ENCODE results near the gene DMD. TPM values are rescaled to one million over a fixed set of nuclear protein-coding genes. Genes with fewer than 3 reads are reported as not detected.

Gene DMD
- under 1 TPM; 0.14 to 0.37 TPM for total RNA-seq

DNA sequence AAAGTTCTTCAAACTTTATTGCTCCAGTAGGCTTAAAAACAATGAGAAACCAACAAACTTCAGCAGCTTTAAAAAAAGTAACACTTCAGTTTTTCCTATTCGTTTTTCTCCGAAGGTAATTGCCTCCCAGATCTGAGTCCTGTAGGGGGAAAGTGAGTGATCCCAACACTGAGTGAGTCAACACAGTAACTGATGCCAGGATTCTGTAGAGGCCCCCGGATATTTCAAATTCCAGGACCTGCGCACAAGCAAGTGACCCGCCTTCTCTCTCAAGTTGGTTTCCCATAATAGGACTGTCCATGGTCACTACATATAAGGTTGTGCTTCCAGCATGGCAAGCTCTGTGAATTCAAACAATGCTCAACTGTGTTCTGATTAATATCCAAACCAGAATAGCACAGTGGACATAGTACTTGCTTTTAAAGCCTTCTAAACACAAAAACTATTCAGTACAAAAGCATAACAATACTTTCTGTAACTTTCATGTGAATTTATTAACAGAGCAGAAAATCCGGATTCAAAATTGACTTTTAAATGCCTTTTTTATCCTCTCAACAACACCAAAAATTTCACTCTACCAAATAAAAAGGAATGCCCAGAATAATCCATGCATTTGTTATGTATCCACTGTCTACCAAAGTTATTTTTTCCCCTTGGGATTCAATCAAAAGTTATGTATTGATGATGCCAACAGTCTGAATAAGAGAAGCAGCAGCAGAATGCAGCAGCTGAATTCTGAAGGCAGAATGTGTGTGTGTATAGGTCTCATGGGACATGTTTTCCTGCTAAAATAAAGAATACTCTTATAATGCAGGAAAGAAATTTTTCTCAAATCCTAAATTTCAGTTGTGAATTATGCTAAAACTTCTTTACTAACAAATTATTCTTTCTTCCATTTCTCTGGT, at the start of gene DMD:
Gene DMD, minus strand, starts transcription at position 194 of the 905 bp plus-strand sequence. CDS start 237 bp downstream, outside the sequence.
- H3K4me1 Mint-ChIP-seq (ENCODE audit: low read depth): no peaks in the 10 kb centered on the region
- intact Hi-C loops (cut with micrococcal nuclease): no loop called here
- CTCF ChIA-PET: no interaction called here

DNA sequence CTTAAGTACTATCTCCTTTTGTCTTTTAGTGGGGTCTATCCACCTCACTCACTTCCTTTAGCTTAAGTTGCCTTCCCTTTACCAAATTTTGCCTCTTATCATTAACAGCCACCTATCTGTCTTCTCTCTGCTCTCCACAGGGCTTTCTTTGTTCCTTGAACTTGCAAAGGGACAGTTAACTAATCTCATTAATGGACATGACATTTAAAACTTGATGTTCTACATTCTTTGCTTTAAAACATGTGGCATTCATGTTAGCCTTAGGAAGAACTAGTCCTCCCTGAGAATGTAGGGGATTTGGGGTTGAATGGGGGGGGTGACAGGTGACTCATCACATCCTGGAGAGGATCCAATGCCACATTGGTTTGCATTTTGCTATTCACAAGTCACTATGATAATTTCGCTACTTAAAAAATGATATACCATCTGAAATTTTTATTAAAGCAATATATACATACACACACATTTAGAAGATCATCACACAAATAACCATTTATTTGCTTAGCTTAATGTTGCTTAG, 41.0 kb upstream of the DMD start:
- H3K36me3 Mint-ChIP-seq (ENCODE audit: low read depth): no peaks in the 10 kb centered on the region
- no peaks in the 10 kb centered on the region for H3K4me1 Mint-ChIP-seq (ENCODE audit: low read depth)
- intact Hi-C loops (cut with micrococcal nuclease): no loop called here
- CTCF ChIA-PET: no interaction called here
- no peak overlapping the region for H3K4me3 Mint-ChIP-seq
- no peak for DNase-seq
- no peaks in the 10 kb centered on the region for H3K9me3 Mint-ChIP-seq
- no peak overlapping the region for H3K27ac Mint-ChIP-seq
- no peaks in the 10 kb centered on the region for H3K27me3 Mint-ChIP-seq (ENCODE audit: low read depth)

More for the DNA sequence above, at the start of gene DMD:
- H3K9me3 Mint-ChIP-seq: peaks cover 1% of the 10 kb centered on the region
- no peaks in the 10 kb centered on the region for H3K36me3 Mint-ChIP-seq (ENCODE audit: low read depth)
- H3K27ac Mint-ChIP-seq: no peak within 1 kb of the TSS
- H3K27me3 Mint-ChIP-seq (ENCODE audit: low read depth): no peaks in the 10 kb centered on the region
- H3K4me3 Mint-ChIP-seq: no peak within 1 kb of the TSS
- no peak for DNase-seq

DNA sequence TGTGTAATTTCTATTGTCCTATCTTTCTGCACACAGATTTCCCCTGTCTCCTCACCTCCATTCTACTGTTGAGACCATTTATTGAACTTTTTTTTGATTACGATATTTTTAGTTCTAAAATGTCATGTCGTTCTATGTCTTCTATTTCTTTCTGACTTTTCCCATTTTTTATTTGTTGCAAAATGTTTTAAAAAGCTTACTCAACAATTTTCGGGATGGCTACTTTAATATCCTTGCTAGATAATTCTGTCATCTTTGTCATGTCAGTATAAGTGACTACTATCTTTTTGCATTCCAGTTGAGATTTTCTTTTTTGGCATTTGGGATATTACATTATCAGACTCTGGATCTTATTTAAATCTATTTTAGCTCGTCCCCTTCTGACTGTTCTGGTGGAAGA, 7.5 kb upstream of the DMD start:
- H3K9me3 Mint-ChIP-seq: peaks cover 1% of the 10 kb centered on the region
- CTCF ChIA-PET: interaction anchor here (0.6 kb wide), 1 partner anchor 9 kb away, joined by 3 read pairs; no protein-coding TSS in a partner anchor

DNA sequence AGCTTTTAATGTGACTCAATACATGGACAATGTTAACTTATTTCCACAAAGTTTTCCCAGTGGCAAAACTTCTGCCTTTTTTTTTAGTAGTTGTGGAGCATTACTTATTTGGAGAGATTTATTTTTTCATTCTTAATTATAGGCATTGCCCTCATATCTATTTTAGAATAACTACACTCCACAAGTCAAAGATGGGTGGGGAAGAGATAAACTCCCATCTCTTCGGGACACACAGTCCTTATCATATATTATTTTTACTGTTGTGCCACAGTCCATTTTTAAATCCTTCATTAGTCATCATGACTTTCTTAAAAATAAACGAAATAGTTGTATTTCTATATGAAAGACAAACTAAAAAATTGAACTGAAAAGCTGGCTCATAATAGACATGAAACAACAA, 1.2 kb downstream of the DMD start:
- CTCF ChIA-PET: no interaction called here
- H3K27me3 Mint-ChIP-seq (ENCODE audit: low read depth): no peaks in the 10 kb centered on the region
- no peaks in the 10 kb centered on the region for H3K36me3 Mint-ChIP-seq (ENCODE audit: low read depth)
- intact Hi-C loops (cut with micrococcal nuclease): no loop called here
- no peak overlapping the region for H3K27ac Mint-ChIP-seq
- no peak for DNase-seq
- no peaks in the 10 kb centered on the region for H3K4me1 Mint-ChIP-seq (ENCODE audit: low read depth)
- H3K9me3 Mint-ChIP-seq: no peaks in the 10 kb centered on the region
- H3K4me3 Mint-ChIP-seq: no peak overlapping the region

More for the DNA sequence above, 7.5 kb upstream of the DMD start:
- H3K27ac Mint-ChIP-seq: no peak overlapping the region
- H3K4me1 Mint-ChIP-seq (ENCODE audit: low read depth): no peaks in the 10 kb centered on the region
- H3K27me3 Mint-ChIP-seq (ENCODE audit: low read depth): no peaks in the 10 kb centered on the region
- no peak overlapping the region for H3K4me3 Mint-ChIP-seq
- intact Hi-C loops (cut with micrococcal nuclease): no loop called here
- H3K36me3 Mint-ChIP-seq (ENCODE audit: low read depth): no peaks in the 10 kb centered on the region
- no peak for DNase-seq

DNA sequence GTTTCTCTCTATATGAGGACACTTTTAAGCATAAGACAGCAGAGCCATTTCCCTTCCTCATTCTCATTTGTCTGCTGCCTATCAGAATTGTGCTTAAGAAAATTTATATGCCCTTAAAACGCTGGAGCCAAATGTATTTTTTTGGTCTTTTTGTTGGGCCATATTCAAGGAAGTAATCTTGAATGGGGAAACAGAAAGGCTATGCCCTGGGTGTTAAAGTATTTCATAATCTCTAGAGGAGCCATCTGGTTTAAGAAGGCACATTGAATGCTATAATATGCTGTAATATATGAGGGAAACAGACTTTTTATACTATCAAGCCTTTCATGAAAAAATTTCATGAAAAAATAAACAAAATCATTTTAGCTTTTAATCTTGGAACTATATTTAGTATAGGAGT, 4.3 kb downstream of the DMD start:
- Mint-ChIP-seq H3K27me3 (ENCODE audit: low read depth) (no peaks in the 10 kb centered on the region), H3K9me3 (no peaks in the 10 kb centered on the region), H3K4me1 (ENCODE audit: low read depth) (no peaks in the 10 kb centered on the region), H3K27ac (no peak overlapping the region), H3K4me3 (no peak overlapping the region), H3K36me3 (ENCODE audit: low read depth) (no peaks in the 10 kb centered on the region)
- no peak for DNase-seq
- CTCF ChIA-PET: no interaction called here
- intact Hi-C loops (cut with micrococcal nuclease): no loop called here

DNA sequence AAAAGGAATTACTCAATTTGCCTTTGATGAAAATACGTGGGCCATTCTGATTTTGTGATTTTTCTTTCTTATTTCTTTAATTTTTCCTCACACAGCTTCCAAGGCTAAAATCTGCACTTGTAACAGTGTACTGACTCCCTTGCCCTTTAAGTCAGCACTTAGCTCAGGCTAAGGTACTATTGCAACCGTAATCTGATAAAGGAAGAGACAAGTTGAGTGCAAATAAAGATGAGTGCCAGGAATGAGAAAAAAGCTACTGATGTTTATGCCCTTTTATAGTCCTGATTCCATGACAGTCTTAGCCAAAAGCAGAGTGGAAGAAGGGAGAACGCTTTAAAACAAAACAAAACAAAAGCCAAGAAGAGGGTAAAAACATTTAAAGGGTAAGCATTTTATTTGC, 6.0 kb downstream of the DMD start:
- no peaks in the 10 kb centered on the region for H3K27me3 Mint-ChIP-seq (ENCODE audit: low read depth)
- H3K4me3 Mint-ChIP-seq: no peak overlapping the region
- DNase-seq: no peak
- no peaks in the 10 kb centered on the region for H3K36me3 Mint-ChIP-seq (ENCODE audit: low read depth)
- no peaks in the 10 kb centered on the region for H3K4me1 Mint-ChIP-seq (ENCODE audit: low read depth)
- no peaks in the 10 kb centered on the region for H3K9me3 Mint-ChIP-seq
- intact Hi-C loops (cut with micrococcal nuclease): no loop called here
- H3K27ac Mint-ChIP-seq: no peak overlapping the region
- CTCF ChIA-PET: no interaction called here

DNA sequence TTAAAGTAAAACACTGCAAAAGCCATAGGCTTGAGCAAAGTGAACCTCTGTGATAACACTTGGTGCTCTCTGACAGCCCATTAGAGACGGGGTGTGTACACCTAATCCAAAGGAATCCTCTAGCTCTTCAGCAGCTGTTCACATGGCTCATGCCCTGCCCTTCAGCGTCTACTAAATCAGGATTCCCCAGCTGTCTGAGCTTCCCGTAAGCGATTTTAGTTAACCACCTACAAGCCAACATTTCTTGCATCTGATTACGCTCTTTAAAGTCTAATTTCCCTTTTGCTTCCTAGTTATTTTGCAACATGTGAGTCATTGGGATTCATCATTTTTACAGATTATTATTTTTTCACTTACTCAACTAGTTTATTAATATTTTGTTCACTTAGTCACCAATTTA, 6.5 kb downstream of the DMD start:
- DNase-seq: no peak
- Mint-ChIP-seq H3K4me1 (ENCODE audit: low read depth) (no peaks in the 10 kb centered on the region), H3K36me3 (ENCODE audit: low read depth) (no peaks in the 10 kb centered on the region), H3K27ac (no peak overlapping the region), H3K4me3 (no peak overlapping the region), H3K27me3 (ENCODE audit: low read depth) (no peaks in the 10 kb centered on the region), H3K9me3 (no peaks in the 10 kb centered on the region)
- CTCF ChIA-PET: no interaction called here
- intact Hi-C loops (cut with micrococcal nuclease): no loop called here

DNA sequence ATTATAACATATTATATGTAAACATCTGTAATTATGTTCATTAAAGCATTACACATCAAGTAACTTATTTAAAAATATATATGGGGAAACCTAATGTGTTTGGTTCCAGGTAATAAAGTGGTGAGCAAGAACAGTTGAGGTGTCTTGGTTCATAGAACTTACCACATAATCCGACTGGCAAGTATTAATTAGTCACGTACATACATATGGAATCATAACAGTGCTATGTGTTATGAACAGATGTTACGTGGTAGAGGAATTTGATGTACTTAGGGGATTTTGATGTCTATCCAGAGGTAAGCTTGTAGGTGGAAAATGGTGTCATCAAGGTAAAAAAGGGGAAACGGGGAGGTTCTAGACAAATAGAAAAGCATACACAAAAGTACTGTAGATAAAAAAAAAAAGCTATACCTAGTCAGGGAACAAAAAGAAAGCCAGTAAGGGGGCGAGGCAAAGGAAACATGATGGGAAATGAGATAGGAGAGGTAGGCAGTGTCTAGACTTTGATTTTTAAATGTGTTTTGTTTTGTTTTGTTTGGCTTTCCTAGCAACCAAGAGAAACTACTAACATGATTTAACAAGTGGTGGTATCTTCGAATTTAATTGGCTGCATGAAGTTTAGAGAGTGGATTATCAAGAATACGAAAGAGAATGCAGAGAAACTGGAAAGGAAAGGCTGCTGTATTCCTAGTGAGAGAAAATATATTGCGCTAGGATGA, 12.6 kb downstream of the DMD start:
- H3K9me3 Mint-ChIP-seq: peaks cover 8% of the 10 kb centered on the region
- no peak for DNase-seq
- H3K4me3 Mint-ChIP-seq: no peak overlapping the region
- H3K27ac Mint-ChIP-seq: no peak overlapping the region
- no peaks in the 10 kb centered on the region for H3K4me1 Mint-ChIP-seq (ENCODE audit: low read depth)
- intact Hi-C loops (cut with micrococcal nuclease): no loop called here
- no peaks in the 10 kb centered on the region for H3K27me3 Mint-ChIP-seq (ENCODE audit: low read depth)
- CTCF ChIA-PET: no interaction called here
- H3K36me3 Mint-ChIP-seq (ENCODE audit: low read depth): no peaks in the 10 kb centered on the region

DNA sequence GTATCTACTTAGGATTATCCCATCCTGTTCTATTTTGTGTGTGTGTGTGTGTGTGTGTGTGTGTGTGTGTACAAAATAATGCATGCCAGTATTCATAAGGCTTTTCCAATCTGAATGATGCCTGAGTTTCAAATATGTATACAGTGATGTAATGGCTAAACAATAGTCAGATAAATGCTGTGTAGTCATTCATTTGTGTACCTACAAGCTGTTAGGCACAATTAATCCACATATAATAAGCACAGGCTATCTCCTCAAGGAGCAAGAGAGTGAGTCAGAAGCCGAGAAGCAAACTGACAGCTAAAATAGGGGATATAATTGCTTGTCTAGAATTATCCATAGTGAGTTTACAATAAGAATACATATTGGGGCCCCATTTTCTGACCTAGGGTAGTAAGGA, 15.7 kb downstream of the DMD start:
- H3K27ac Mint-ChIP-seq: no peak overlapping the region
- H3K9me3 Mint-ChIP-seq: peaks cover 8% of the 10 kb centered on the region
- no peak for DNase-seq
- no peaks in the 10 kb centered on the region for H3K36me3 Mint-ChIP-seq (ENCODE audit: low read depth)
- no peaks in the 10 kb centered on the region for H3K27me3 Mint-ChIP-seq (ENCODE audit: low read depth)
- intact Hi-C loops (cut with micrococcal nuclease): no loop called here
- H3K4me1 Mint-ChIP-seq (ENCODE audit: low read depth): no peaks in the 10 kb centered on the region
- no peak overlapping the region for H3K4me3 Mint-ChIP-seq
- CTCF ChIA-PET: no interaction called here

DNA sequence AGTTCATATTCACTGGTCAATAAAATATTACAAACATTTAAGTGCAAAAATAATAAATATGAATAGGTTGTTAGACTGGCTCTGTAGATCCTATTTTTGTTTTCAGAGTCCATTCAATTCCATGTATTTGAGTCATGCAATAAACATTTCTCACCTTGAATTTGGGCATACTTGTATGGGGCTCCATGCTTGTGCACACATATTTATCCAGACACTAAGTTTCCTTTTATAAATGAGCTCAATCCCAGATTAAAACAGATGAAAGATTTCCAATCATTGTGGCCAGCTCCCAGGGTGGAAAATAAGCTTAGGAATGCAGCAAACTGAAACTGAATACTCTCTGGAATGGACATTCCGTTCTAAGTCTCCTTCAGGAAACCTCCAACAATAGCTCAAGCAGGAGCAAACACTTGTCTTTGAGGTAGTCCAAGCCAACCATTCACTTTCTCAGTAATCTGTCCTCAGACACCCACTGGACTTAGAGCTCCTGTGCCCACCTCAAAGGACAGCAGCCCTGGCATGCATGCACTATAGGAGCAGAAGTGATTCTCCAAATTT, 16.4 kb downstream of the DMD start:
- no peak overlapping the region for H3K4me3 Mint-ChIP-seq
- intact Hi-C loops (cut with micrococcal nuclease): no loop called here
- no peak for DNase-seq
- H3K27ac Mint-ChIP-seq: no peak overlapping the region
- peaks cover 8% of the 10 kb centered on the region for H3K9me3 Mint-ChIP-seq
- CTCF ChIA-PET: no interaction called here
- no peaks in the 10 kb centered on the region for H3K27me3 Mint-ChIP-seq (ENCODE audit: low read depth)
- no peaks in the 10 kb centered on the region for H3K4me1 Mint-ChIP-seq (ENCODE audit: low read depth)
- H3K36me3 Mint-ChIP-seq (ENCODE audit: low read depth): no peaks in the 10 kb centered on the region

DNA sequence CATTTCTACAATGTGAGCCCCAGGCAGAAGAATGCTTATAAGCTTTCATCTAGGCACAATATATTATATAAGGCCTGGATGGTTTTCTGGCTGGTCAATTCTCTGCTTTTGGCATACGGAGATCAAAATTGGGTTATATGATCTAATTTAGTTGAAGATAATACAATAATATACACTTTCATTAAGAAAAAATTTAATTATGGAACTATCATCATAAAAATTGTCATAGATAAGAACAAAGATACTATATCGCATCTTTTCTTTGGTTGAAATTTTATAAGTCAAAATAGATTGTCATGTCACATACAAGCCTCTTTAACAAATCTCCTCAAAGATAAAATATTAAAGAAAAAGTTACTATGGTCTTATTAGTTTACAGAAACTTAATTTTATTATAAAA, 17.1 kb downstream of the DMD start:
- Mint-ChIP-seq H3K4me1 (ENCODE audit: low read depth) (no peaks in the 10 kb centered on the region), H3K4me3 (no peak overlapping the region), H3K27me3 (ENCODE audit: low read depth) (no peaks in the 10 kb centered on the region), H3K36me3 (ENCODE audit: low read depth) (no peaks in the 10 kb centered on the region), H3K9me3 (peaks cover 7% of the 10 kb centered on the region), H3K27ac (no peak overlapping the region)
- intact Hi-C loops (cut with micrococcal nuclease): no loop called here
- CTCF ChIA-PET: no interaction called here
- DNase-seq: no peak

DNA sequence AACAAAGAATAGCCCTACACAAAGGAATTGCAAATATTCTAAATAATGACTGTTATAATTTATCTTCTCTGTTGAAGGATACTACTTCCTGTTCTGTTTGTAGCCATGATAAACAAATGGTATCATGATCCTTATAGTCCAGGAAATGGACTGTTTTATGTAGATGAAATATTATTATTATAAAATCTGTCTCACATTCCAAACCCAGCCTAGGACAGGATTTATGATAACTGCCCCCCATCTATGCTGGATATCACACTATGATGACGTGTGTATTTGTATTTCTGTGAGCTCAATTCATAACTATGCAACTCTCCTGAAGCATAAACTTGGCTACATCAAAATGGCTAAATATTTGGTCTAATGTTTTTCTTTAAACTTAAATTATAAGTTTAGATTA, 21.3 kb downstream of the DMD start:
- H3K27ac Mint-ChIP-seq: no peak overlapping the region
- H3K27me3 Mint-ChIP-seq (ENCODE audit: low read depth): no peaks in the 10 kb centered on the region
- H3K4me3 Mint-ChIP-seq: no peak overlapping the region
- DNase-seq: no peak
- intact Hi-C loops (cut with micrococcal nuclease): no loop called here
- CTCF ChIA-PET: no interaction called here
- no peaks in the 10 kb centered on the region for H3K4me1 Mint-ChIP-seq (ENCODE audit: low read depth)
- H3K36me3 Mint-ChIP-seq (ENCODE audit: low read depth): no peaks in the 10 kb centered on the region
- no peaks in the 10 kb centered on the region for H3K9me3 Mint-ChIP-seq
